ENCODE results near the gene GPR137C. TPM values are rescaled to one million over a fixed set of nuclear protein-coding genes. Genes with fewer than 3 reads are reported as not detected.

The GPR137C gene
- total RNA-seq, 4 donors from 2014 or later, result 0.39 to 1.2 (median 0.45) TPM

GRCh38 chr14:52661314-52661713 is 108.7 kb downstream of the GPR137C start:
- DNase-seq (ENCODE audit: extremely low spot score), result no peak
- Histone ChIP-seq H3K4me3 (no peak overlapping the region), H3K27me3 (no peaks in the 10 kb centered on the region), H3K27ac (replicated peaks in 1 of 4) (no peak overlapping the region), H3K4me1 (no peaks in the 10 kb centered on the region), H3K9me3 (no peaks in the 10 kb centered on the region), H3K36me3 (peaks cover 0 to 56% (median 42%) of the 10 kb centered on the region in 4 donors)
- WGBS, result 88% methylated on average over 2 of the region's 2 CpGs
- intact Hi-C loops (cut with DNase I), result no loop called here
- TF ChIP-seq POLR2A (IDR thresholded peaks at IDR 0.05; ENCODE audit: low read depth), result no peak
- no peak for TF ChIP-seq EP300 (IDR thresholded peaks at IDR 0.05)
- no peak for TF ChIP-seq CTCF (IDR thresholded peaks at IDR 0.05)
- TF ChIP-seq POLR2AphosphoS5 (IDR thresholded peaks at IDR 0.05), result no peak

- DNase-seq (ENCODE audit: extremely low spot score), result no peak
- 95% methylated on average over 2 of the region's 2 CpGs for WGBS
- Histone ChIP-seq H3K27ac (replicated peaks in 1 of 4) (no peak overlapping the region), H3K4me1 (no peaks in the 10 kb centered on the region), H3K36me3 (peaks cover 4 to 52% (median 34%) of the 10 kb centered on the region in 4 donors), H3K4me3 (no peak overlapping the region), H3K9me3 (no peaks in the 10 kb centered on the region), H3K27me3 (no peaks in the 10 kb centered on the region)
- intact Hi-C loops (cut with DNase I), result no loop called here
- TF ChIP-seq CTCF (IDR thresholded peaks at IDR 0.05), result no peak
- TF ChIP-seq POLR2AphosphoS5 (IDR thresholded peaks at IDR 0.05), result no peak
- TF ChIP-seq POLR2A (IDR thresholded peaks at IDR 0.05; ENCODE audit: low read depth), result no peak
- TF ChIP-seq EP300 (IDR thresholded peaks at IDR 0.05), result no peak
Observed at GRCh38 chr14:52663850-52664249, 111.2 kb downstream of the GPR137C start.

- H3K9me3 ChIP-seq, result no peaks in the 10 kb centered on the region
- TF ChIP-seq EP300 (IDR thresholded peaks at IDR 0.05) (no peak), POLR2A (IDR thresholded peaks at IDR 0.05; ENCODE audit: low read depth) (no peak), CTCF (IDR thresholded peaks at IDR 0.05) (peak in 1 of 3 experiments; percentile 13)
- DNase-seq (ENCODE audit: extremely low spot score), result no peak
- 97% methylated on average over 2 of the region's 2 CpGs for WGBS
- H3K4me1 ChIP-seq, result no peaks in the 10 kb centered on the region
- H3K36me3 ChIP-seq, result peaks cover 0 to 73% (median 45%) of the 10 kb centered on the region in 4 donors
- H3K4me3 ChIP-seq, result no peak overlapping the region
- intact Hi-C loops (cut with DNase I), result no loop called here
- H3K27ac ChIP-seq (replicated peaks in 1 of 4), result no peak overlapping the region
- H3K27me3 ChIP-seq, result no peaks in the 10 kb centered on the region
Observed at GRCh38 chr14:52678591-52678990, 126.0 kb downstream of the GPR137C start.

- H3K9me3 ChIP-seq, result no peaks in the 10 kb centered on the region
- intact Hi-C loops (cut with DNase I), result no loop called here
- WGBS, result 61% methylated on average over 2 of the region's 2 CpGs
Observed at GRCh38 chr14:52683985-52684520, 131.4 kb downstream of the GPR137C start.

More at GRCh38 chr14:52683985-52684520, 131.4 kb downstream of the GPR137C start:
- no peak overlapping the region for H3K4me3 ChIP-seq
- no peaks in the 10 kb centered on the region for H3K27me3 ChIP-seq
- H3K27ac ChIP-seq (replicated peaks in 1 of 4), result no peak overlapping the region
- peaks cover 0 to 20% (median 9%) of the 10 kb centered on the region in 4 donors for H3K4me1 ChIP-seq
- H3K36me3 ChIP-seq, result peaks cover 0 to 22% (median 9%) of the 10 kb centered on the region in 4 donors
- no peak for DNase-seq (ENCODE audit: extremely low spot score)
- TF ChIP-seq POLR2A (IDR thresholded peaks at IDR 0.05; ENCODE audit: low read depth) (no peak), POLR2AphosphoS5 (IDR thresholded peaks at IDR 0.05) (no peak), EP300 (IDR thresholded peaks at IDR 0.05) (no peak), CTCF (IDR thresholded peaks at IDR 0.05) (no peak)
